HFF-Myc (cell line): ENCODE data around the gene FMN2.
A peak's percentile ranks its signal among the peaks of the same experiment; 100 is the strongest.
"Not testable (repeated sequence)": the region's sequence is repeated elsewhere in the genome, so short reads cannot be mapped to it uniquely, and the experiment has no call there.

ENCODE experiments used
- DNase-seq: peaks from one replicate; pipeline ENCODE4 v3.0.0-alpha.2; 2011; ENCODE audit warnings: low read depth; ENCODE audit errors: extremely low read depth
- H3K4me3 ChIP-seq: replicated peaks from 2 replicates; pipeline ENCODE4 v1.5.1; 2011; ENCODE audit warnings: low read depth, mild to moderate bottlenecking, control low read depth, low read length
- CTCF ChIP-seq: IDR thresholded peaks from 2 replicates; pipeline ENCODE4 v1.5.1; 2012; ENCODE audit warnings: mild to moderate bottlenecking, low read depth, low read length, control low read depth; ENCODE audit errors: missing control alignments

Gene FMN2

GRCh38 chr1:240314845-240315801, 223.4 kb downstream of the FMN2 start:
- TF ChIP-seq CTCF = no peak
- no peak overlapping the region for H3K4me3 ChIP-seq
- peak; percentile 22 for DNase-seq

GRCh38 chr1:240319998-240320397, 228.3 kb downstream of the FMN2 start:
- no peak overlapping the region for H3K4me3 ChIP-seq
- no peak for DNase-seq
- no peak for TF ChIP-seq CTCF

- DNase-seq = no peak
- no peak for TF ChIP-seq CTCF
- H3K4me3 ChIP-seq = no peak overlapping the region
These were observed 229.0 kb downstream of the FMN2 start for GRCh38 chr1:240320659-240321058.

- DNase-seq = no peak
- no peak for TF ChIP-seq CTCF
These were observed 231.3 kb downstream of the FMN2 start for GRCh38 chr1:240322943-240323342.

GRCh38 chr1:240328382-240328781, 236.7 kb downstream of the FMN2 start:
- DNase-seq, H3K4me3 ChIP-seq: not testable (repeated sequence)

More at GRCh38 chr1:240322943-240323342, 231.3 kb downstream of the FMN2 start:
- no peak overlapping the region for H3K4me3 ChIP-seq

- no peak for DNase-seq
- H3K4me3 ChIP-seq = no peak overlapping the region
- TF ChIP-seq CTCF = no peak
These were observed 237.8 kb downstream of the FMN2 start for GRCh38 chr1:240329443-240329842.

- no peak for DNase-seq
- no peak overlapping the region for H3K4me3 ChIP-seq
These were observed 241.0 kb downstream of the FMN2 start for GRCh38 chr1:240332672-240333071.

More at GRCh38 chr1:240332672-240333071, 241.0 kb downstream of the FMN2 start:
- TF ChIP-seq CTCF = no peak
